Activated B cell treated with CpG ODN at 0.5 μM for 24 hours (primary cell): ENCODE data around the gene TRIP6. TPM values are rescaled to one million over a fixed set of nuclear protein-coding genes. Genes with fewer than 3 reads are reported as not detected.
A peak's percentile ranks its signal among the peaks of the same experiment; 100 is the strongest.

Experiments used
- ATAC-seq: fragments of 200-7000 bp; cut with Tn5 transposase; one replicate; pipeline ENCODE4 v1.10.0; 2021; ENCODE audit warnings: low read depth, mild to moderate bottlenecking, moderate library complexity
- CTCF ChIA-PET: fragments of 350-600 bp; sonication (Branson Sonifier 250); formaldehyde crosslinking; loops from one replicate; lab custom pipeline; 2021; ENCODE audit warnings: antibody characterized with exemption; lab: Charles Lee
- POLR2A ChIA-PET: fragments of 350-600 bp; sonication (Branson Sonifier 250); formaldehyde crosslinking; loops from one replicate; lab custom pipeline; 2021; ENCODE audit warnings: antibody characterized with exemption; lab: Charles Lee
- DNase-seq: peaks from one replicate; pipeline ENCODE4 v3.0.0; 2022
- H3K27ac Mint-ChIP-seq: one replicate; pipeline ENCODE4 v1.8.0; 2020; ENCODE audit warnings: mixed read lengths
- H3K27me3 Mint-ChIP-seq: one replicate; pipeline ENCODE4 v1.8.0; 2021; ENCODE audit warnings: mixed read lengths
- H3K36me3 Mint-ChIP-seq: one replicate; pipeline ENCODE4 v1.8.0; 2021; ENCODE audit warnings: low read depth, mixed read lengths
- H3K4me1 Mint-ChIP-seq: one replicate; pipeline ENCODE4 v1.8.0; 2021; ENCODE audit warnings: mixed read lengths
- H3K4me3 Mint-ChIP-seq: one replicate; pipeline ENCODE4 v1.8.0; 2020; ENCODE audit warnings: mild to moderate bottlenecking, mixed read lengths
- H3K9me3 Mint-ChIP-seq: one replicate; pipeline ENCODE4 v1.8.0; 2020; ENCODE audit warnings: mixed read lengths
- CTCF ChIP-seq: fragments of 200-600 bp; IDR thresholded peaks from one replicate; pipeline ENCODE4 v1.8.0; 2022; ENCODE audit warnings: antibody characterized with exemption, mild to moderate bottlenecking
- intact Hi-C: fragments of 100-400 bp; cut with micrococcal nuclease; formaldehyde crosslinking; loops from one replicate; pipeline ENCODE4 v1.15.1; 2024
- total RNA-seq: library from RNA; stranded (reverse); gene quantifications from 2 replicates; pipeline ENCODE4 v1.2.3, GENCODE V29; 2022

The TRIP6 gene
- total RNA-seq, 1 donor from 2014 or later = 16.9 TPM

GRCh38 chr7:100839361-100839760 lies 27.8 kb upstream of the TRIP6 start:
- no peak for DNase-seq
- Mint-ChIP-seq H3K9me3 (no peaks in the 10 kb centered on the region), H3K4me1 (peaks cover 17% of the 10 kb centered on the region), H3K36me3 (no peaks in the 10 kb centered on the region), H3K27me3 (no peaks in the 10 kb centered on the region), H3K4me3 (no peak overlapping the region), H3K27ac (no peak overlapping the region)
- intact Hi-C loops = no loop called here
- no peak for ATAC-seq
- no peak for TF ChIP-seq CTCF
- CTCF ChIA-PET = no interaction called here
- POLR2A ChIA-PET = interaction anchor here (0.6 kb wide), 1 partner anchor 133 kb away, joined by 3 read pairs; the partner anchor contains the start of gene POP7

- H3K4me3 Mint-ChIP-seq = no peak overlapping the region
- no peak for TF ChIP-seq CTCF
- intact Hi-C loops = no loop called here
- H3K36me3 Mint-ChIP-seq = no peaks in the 10 kb centered on the region
- DNase-seq (no peak), ATAC-seq (no peak)
- CTCF ChIA-PET = no interaction called here
- H3K9me3 Mint-ChIP-seq = no peaks in the 10 kb centered on the region
- H3K4me1 Mint-ChIP-seq = peaks cover 16% of the 10 kb centered on the region
- H3K27me3 Mint-ChIP-seq = no peaks in the 10 kb centered on the region
- POLR2A ChIA-PET = no interaction called here
- H3K27ac Mint-ChIP-seq = no peak overlapping the region
Measured at GRCh38 chr7:100840470-100841100, 26.6 kb upstream of the TRIP6 start.

- ChIA-PET CTCF (interaction anchor here (1.2 kb wide), 1 partner anchor 48 kb away, joined by 4 read pairs; no protein-coding TSS in a partner anchor), POLR2A (no interaction called here)
- intact Hi-C loops = no loop called here
- Mint-ChIP-seq H3K36me3 (no peaks in the 10 kb centered on the region), H3K27me3 (no peaks in the 10 kb centered on the region), H3K4me3 (no peak overlapping the region), H3K9me3 (no peaks in the 10 kb centered on the region), H3K4me1 (peaks cover 5% of the 10 kb centered on the region), H3K27ac (no peak overlapping the region)
- TF ChIP-seq CTCF = no peak
- DNase-seq (no peak), ATAC-seq (no peak)
Measured at GRCh38 chr7:100847360-100847759, 19.8 kb upstream of the TRIP6 start.

- ChIA-PET CTCF (interaction anchor here (0.5 to 3.6 kb wide), 21 partner anchors 9 to 306 kb away, joined by 3 to 64 read pairs (median 3); partner anchors contain the start of genes GIGYF1, POP7, SRRT and UFSP1), POLR2A (interaction anchor here (0.6 to 3.5 kb wide), 22 partner anchors 13 to 465 kb away, joined by 3 to 26 read pairs (median 6); partner anchors contain the start of genes FBXO24, LRCH4, POP7 and SRRT)
- H3K4me1 Mint-ChIP-seq = peaks cover 21% of the 10 kb centered on the region
- ATAC-seq (peak; percentile 93), DNase-seq (peak; percentile 83)
- peaks cover 18% of the 10 kb centered on the region for H3K36me3 Mint-ChIP-seq
- peak within 1 kb of the TSS; percentile 75 for H3K27ac Mint-ChIP-seq
- no peaks in the 10 kb centered on the region for H3K27me3 Mint-ChIP-seq
- no peaks in the 10 kb centered on the region for H3K9me3 Mint-ChIP-seq
- intact Hi-C loops = loop anchor here (1.0 to 2.0 kb wide), 13 partner anchors 15 to 383 kb away; partner anchors contain the start of genes EPHB4, FBXO24 and LRCH4
- peak within 1 kb of the TSS; percentile 89 for H3K4me3 Mint-ChIP-seq
- TF ChIP-seq CTCF = peak; percentile 79
Measured at GRCh38 chr7:100852048-100852872, 14.9 kb upstream of the TRIP6 start, which contains the start of gene SLC12A9. Gene SLC12A9 (plus strand): TSS chr7:100852713. CDS start chr7:100854198, 1,485 bp downstream.
